HCT116 (cell line): Measurements from ENCODE around the gene ADPRHL1. TPM values are rescaled to one million over a fixed set of nuclear protein-coding genes. Genes with fewer than 3 reads are reported as not detected.

ENCODE experiments used
- ATAC-seq: fragments of 200-7000 bp; cut with Tn5 transposase; 2 replicates; pipeline ENCODE4 v1.9.1; 2020; ENCODE audit warnings: mild to moderate bottlenecking, moderate library complexity
- BruUV-seq: library from RNA; stranded (reverse); fragments of 400-500 nt; replicated peaks from 2 replicates; lab custom pipeline; 2021; lab: Mats Ljungman, UMichigan
- CTCF ChIA-PET: fragments of 300-600 bp; sonication (Branson Sonifier 250); formaldehyde crosslinking; loops from one replicate; lab custom pipeline; 2021; ENCODE audit warnings: antibody characterized with exemption; lab: Charles Lee
- POLR2A ChIA-PET: fragments of 300-600, 350-600 bp; sonication (Branson Sonifier 250); formaldehyde crosslinking; loops from one replicate; lab custom pipeline; 2021; ENCODE audit warnings: antibody characterized with exemption; lab: Charles Lee
- RAD21 ChIA-PET, 2 experiments: fragments of 300-600 bp; sonication (Branson Sonifier 250); formaldehyde crosslinking; loops; one replicate each; lab custom pipeline; 2023; ENCODE audit warnings: low total read pairs in 2 of 2; ENCODE audit not compliant: uncharacterized antibody in 2 of 2, unreplicated experiment in 2 of 2, low non-redundant PET in 1 of 2; lab: Charles Lee
- DNase-seq: peaks from one replicate; pipeline ENCODE4 v3.0.0-alpha.2; 2010; ENCODE audit warnings: low read depth, low spot score
- H2AFZ ChIP-seq: fragments of 200-600 bp; shearing (Covaris generic), sonication (generic); 2 replicates; pipeline ENCODE4 v1.6.1; 2017; ENCODE audit warnings: low read depth, mixed run types, mixed read lengths, antibody characterized with exemption, low read length; ENCODE audit not compliant: poor library complexity, severe bottlenecking
- H3K27ac ChIP-seq: 2 replicates; pipeline ENCODE4 v1.5.1; 2012; ENCODE audit warnings: low read depth, low read length
- H3K27me3 ChIP-seq: fragments of 200-600 bp; sonication (generic); 2 replicates; pipeline ENCODE4 v1.6.1; 2016; ENCODE audit warnings: mixed run types, low read length, mixed read lengths; ENCODE audit not compliant: insufficient read depth
- H3K36me3 ChIP-seq, 2 experiments: fragments of 200-500 bp in 1 of 2; fragments of 200-600 bp in 1 of 2; sonication (Bioruptor generic) in 1 of 2; sonication (generic) in 1 of 2; 2 replicates each; pipeline versions ENCODE4 v1.5.1 to v1.6.1; 2014 to 2016; ENCODE audit warnings: low read length in 2 of 2, inconsistent platforms in 1 of 2, mixed read lengths in 1 of 2, mixed run types in 1 of 2; ENCODE audit not compliant: insufficient read depth in 2 of 2, control insufficient read depth in 1 of 2
- H3K4me1 ChIP-seq, 2 experiments: fragments of 200-600 bp in 1 of 2; sonication (generic) in 1 of 2; 2 replicates each; pipeline versions ENCODE4 v1.5.1 to v1.6.1; 2012 to 2017; ENCODE audit warnings: low read length in 2 of 2, inconsistent platforms in 1 of 2, mild to moderate bottlenecking in 1 of 2, mixed read lengths in 1 of 2, mixed run types in 1 of 2, moderate library complexity in 1 of 2; ENCODE audit not compliant: insufficient read depth in 2 of 2, control insufficient read depth in 1 of 2
- H3K4me2 ChIP-seq: fragments of 200-600 bp; sonication (generic); 2 replicates; pipeline ENCODE4 v1.6.1; 2017; ENCODE audit warnings: mixed run types, low read length, mixed read lengths
- H3K4me3 ChIP-seq, 2 experiments: fragments of 200-600 bp in 1 of 2; sonication (generic) in 1 of 2; replicated peaks in 1 of 2; 2 replicates each; pipeline ENCODE4 v1.5.1; 2011 to 2016; ENCODE audit warnings: low read length in 2 of 2, control low read depth in 1 of 2, low read depth in 1 of 2, mild to moderate bottlenecking in 1 of 2, mixed read lengths in 1 of 2, mixed run types in 1 of 2
- H3K79me2 ChIP-seq: fragments of 200-600 bp; sonication (generic); 2 replicates; pipeline ENCODE4 v1.6.1; 2017; ENCODE audit warnings: mild to moderate bottlenecking, mixed run types, low read length, moderate library complexity, mixed read lengths; ENCODE audit not compliant: insufficient read depth
- H3K9ac ChIP-seq: fragments of 200-600 bp; sonication (generic); 2 replicates; pipeline ENCODE4 v1.6.1; 2016; ENCODE audit warnings: low read length, mixed read lengths
- H3K9me2 ChIP-seq: fragments of 200-600 bp; sonication (generic), shearing (Covaris generic); 2 replicates; pipeline ENCODE4 v1.6.1; 2017; ENCODE audit warnings: mixed run types, mild to moderate bottlenecking, moderate library complexity; ENCODE audit not compliant: insufficient read depth
- H3K9me3 ChIP-seq, 2 experiments: fragments of 200-500 bp in 1 of 2; fragments of 200-600 bp in 1 of 2; sonication (Bioruptor generic) in 1 of 2; sonication (generic) in 1 of 2; 2 replicates each; pipeline ENCODE4 v1.6.1; 2014 to 2017; ENCODE audit warnings: low read length in 2 of 2, mixed read lengths in 2 of 2, inconsistent platforms in 1 of 2, low read depth in 1 of 2, mild to moderate bottlenecking in 1 of 2, mixed run types in 1 of 2, moderate library complexity in 1 of 2; ENCODE audit not compliant: control insufficient read depth in 1 of 2, insufficient read depth in 1 of 2
- H4K20me1 ChIP-seq: fragments of 200-600 bp; sonication (generic), shearing (Covaris generic); 2 replicates; pipeline ENCODE4 v1.6.1; 2017; ENCODE audit warnings: mixed run types, mild to moderate bottlenecking, moderate library complexity; ENCODE audit not compliant: insufficient read depth
- CBX3 ChIP-seq: IDR thresholded peaks from 2 replicates; pipeline ENCODE4 v1.6.1; 2012; ENCODE audit warnings: low read depth
- CEBPB ChIP-seq: IDR thresholded peaks from 2 replicates; pipeline ENCODE4 v1.6.1; 2012; ENCODE audit warnings: low read depth
- EGR1 ChIP-seq: IDR thresholded peaks from 2 replicates; pipeline ENCODE4 v1.6.1; 2012; ENCODE audit warnings: low read depth
- ELF1 ChIP-seq: IDR thresholded peaks from 2 replicates; pipeline ENCODE4 v1.6.1; 2012; ENCODE audit warnings: low read depth, borderline replicate concordance
- EZH2 ChIP-seq: fragments of 200-600 bp; sonication (generic); IDR thresholded peaks from 2 replicates; pipeline ENCODE4 v1.6.1; 2017; ENCODE audit warnings: antibody characterized with exemption, mixed run types
- EZH2phosphoT487 ChIP-seq: fragments of 200-600 bp; IDR thresholded peaks from 2 replicates; pipeline ENCODE4 v1.6.1; 2018; ENCODE audit warnings: antibody characterized with exemption, borderline replicate concordance
- JUND ChIP-seq: IDR thresholded peaks from 2 replicates; pipeline ENCODE4 v1.6.1; 2012
- RAD21 ChIP-seq: IDR thresholded peaks from 2 replicates; pipeline ENCODE4 v1.6.1; 2012; ENCODE audit warnings: low read depth, mild to moderate bottlenecking
- SIN3A ChIP-seq: IDR thresholded peaks from 2 replicates; pipeline ENCODE4 v1.6.1; 2012; ENCODE audit warnings: low read depth
- SP1 ChIP-seq: IDR thresholded peaks from 2 replicates; pipeline ENCODE4 v1.6.1; 2012; ENCODE audit warnings: low read depth
- TCF7L2 ChIP-seq: IDR thresholded peaks from 2 replicates; pipeline ENCODE4 v1.7.0; 2011; ENCODE audit warnings: borderline replicate concordance, inconsistent platforms; ENCODE audit not compliant: insufficient read depth, insufficient read length; ENCODE audit errors: extremely low read depth
- YY1 ChIP-seq: IDR thresholded peaks from 2 replicates; pipeline ENCODE4 v1.6.1; 2011; ENCODE audit warnings: low read length, low read depth, moderate library complexity, mild to moderate bottlenecking; ENCODE audit not compliant: insufficient replicate concordance; ENCODE audit errors: extremely low read depth
- ZNF274 ChIP-seq: fragments of 200-500 bp; sonication (Bioruptor generic); IDR thresholded peaks from 2 replicates; pipeline ENCODE4 v1.6.1; 2014; ENCODE audit warnings: mild to moderate bottlenecking, low read depth, low read length, inconsistent platforms
- intact Hi-C: fragments of 100-400 bp; cut with micrococcal nuclease; formaldehyde crosslinking; loops from 2 replicates; pipeline ENCODE4 v1.10.0; 2022
- total RNA-seq: library from RNA; stranded (reverse); gene quantifications from one replicate; pipeline ENCODE4 v1.2.1, GENCODE V29; 2021; ENCODE audit not compliant: unreplicated experiment
- TF ChIP-seq, protein P1 (sequence below), 3 experiments: fragments of 200-600 bp in 1 of 3; sonication (generic) in 1 of 3; IDR thresholded peaks in 2 of 3; conservative IDR thresholded peaks in 1 of 3; 2 replicates each; pipeline ENCODE4 v1.5.1; 2012 to 2017; ENCODE audit warnings: low read depth in 2 of 3, low read length in 2 of 3, antibody characterized with exemption in 1 of 3, borderline replicate concordance in 1 of 3, control low read depth in 1 of 3, mild to moderate bottlenecking in 1 of 3, mixed read lengths in 1 of 3, mixed run types in 1 of 3, moderate library complexity in 1 of 3; ENCODE audit not compliant: insufficient read depth in 1 of 3
- TF ChIP-seq, protein P2 (sequence below): IDR thresholded peaks from 2 replicates; pipeline ENCODE4 v1.6.1; 2012
- TF ChIP-seq, protein P3 (sequence below): IDR thresholded peaks from 2 replicates; pipeline ENCODE4 v1.6.1; 2012
- TF ChIP-seq, protein P4 (sequence below): IDR thresholded peaks from 2 replicates; pipeline ENCODE4 v1.6.1; 2011; ENCODE audit warnings: mild to moderate bottlenecking, low read length, moderate library complexity; ENCODE audit not compliant: insufficient replicate concordance; ENCODE audit errors: extremely low read depth

Gene ADPRHL1
- total RNA-seq, 1 experiment from 2014 or later: 12.6 TPM

DNA sequence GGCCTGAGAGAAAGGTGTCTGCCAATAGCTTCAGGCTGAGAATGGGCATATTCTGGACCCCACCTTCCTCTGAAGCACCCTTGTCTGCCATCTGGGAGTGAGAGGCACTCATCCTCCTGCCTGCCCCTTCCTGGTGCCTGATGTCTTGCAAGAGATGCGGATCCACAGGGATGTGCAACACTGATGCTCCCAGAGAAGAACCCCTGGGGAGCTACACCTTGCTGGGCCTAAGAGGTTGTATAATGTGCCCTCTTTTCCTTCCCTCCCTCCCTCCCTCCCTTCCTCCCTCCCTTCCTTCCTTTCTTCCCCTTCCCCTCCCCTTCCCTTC lies 34.6 kb downstream of the ADPRHL1 start:
- ChIA-PET POLR2A (no interaction called here), CTCF (no interaction called here), RAD21 (no interaction called here)
- Histone ChIP-seq H3K27me3 (no peaks in the 10 kb centered on the region; the same call in 1 of the 2 replicates), H3K79me2 (no peaks in the 10 kb centered on the region), H3K4me1 (no peaks in the 10 kb centered on the region; a peak in 1 of 4 replicates), H3K36me3 (no peaks in the 10 kb centered on the region), H3K9me3 (no peaks in the 10 kb centered on the region), H3K9me2 (no peaks in the 10 kb centered on the region), H3K27ac (no peak overlapping the region), H3K4me2 (no peak overlapping the region), H3K9ac (no peak overlapping the region), H3K4me3 (no peak overlapping the region), H4K20me1 (no peaks in the 10 kb centered on the region), H2AFZ (no peak overlapping the region)
- DNase-seq: no peak
- no peak for TF ChIP-seq ZNF274
- no peak for TF ChIP-seq YY1
- TF ChIP-seq ELF1: no peak
- TF ChIP-seq CEBPB: no peak
- no peak for TF ChIP-seq SIN3A
- TF ChIP-seq, protein P1, sequence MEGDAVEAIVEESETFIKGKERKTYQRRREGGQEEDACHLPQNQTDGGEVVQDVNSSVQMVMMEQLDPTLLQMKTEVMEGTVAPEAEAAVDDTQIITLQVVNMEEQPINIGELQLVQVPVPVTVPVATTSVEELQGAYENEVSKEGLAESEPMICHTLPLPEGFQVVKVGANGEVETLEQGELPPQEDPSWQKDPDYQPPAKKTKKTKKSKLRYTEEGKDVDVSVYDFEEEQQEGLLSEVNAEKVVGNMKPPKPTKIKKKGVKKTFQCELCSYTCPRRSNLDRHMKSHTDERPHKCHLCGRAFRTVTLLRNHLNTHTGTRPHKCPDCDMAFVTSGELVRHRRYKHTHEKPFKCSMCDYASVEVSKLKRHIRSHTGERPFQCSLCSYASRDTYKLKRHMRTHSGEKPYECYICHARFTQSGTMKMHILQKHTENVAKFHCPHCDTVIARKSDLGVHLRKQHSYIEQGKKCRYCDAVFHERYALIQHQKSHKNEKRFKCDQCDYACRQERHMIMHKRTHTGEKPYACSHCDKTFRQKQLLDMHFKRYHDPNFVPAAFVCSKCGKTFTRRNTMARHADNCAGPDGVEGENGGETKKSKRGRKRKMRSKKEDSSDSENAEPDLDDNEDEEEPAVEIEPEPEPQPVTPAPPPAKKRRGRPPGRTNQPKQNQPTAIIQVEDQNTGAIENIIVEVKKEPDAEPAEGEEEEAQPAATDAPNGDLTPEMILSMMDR (IDR thresholded peaks at IDR 0.05 in 2 of 3, conservative IDR thresholded peaks at IDR 0.05 in 1 of 3; ENCODE audit: borderline replicate concordance in 1 of 3, insufficient read depth in 1 of 3, low read depth in 2 of 3, low read length in 2 of 3): no peak
- no peak for TF ChIP-seq SP1
- TF ChIP-seq EZH2: no peak
- TF ChIP-seq EZH2phosphoT487: no peak
- TF ChIP-seq, protein P2, sequence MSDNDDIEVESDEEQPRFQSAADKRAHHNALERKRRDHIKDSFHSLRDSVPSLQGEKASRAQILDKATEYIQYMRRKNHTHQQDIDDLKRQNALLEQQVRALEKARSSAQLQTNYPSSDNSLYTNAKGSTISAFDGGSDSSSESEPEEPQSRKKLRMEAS: no peak
- TF ChIP-seq EGR1: no peak
- TF ChIP-seq RAD21: no peak
- TF ChIP-seq JUND: no peak
- TF ChIP-seq CBX3: no peak
- TF ChIP-seq TCF7L2: no peak
- TF ChIP-seq, protein P3, sequence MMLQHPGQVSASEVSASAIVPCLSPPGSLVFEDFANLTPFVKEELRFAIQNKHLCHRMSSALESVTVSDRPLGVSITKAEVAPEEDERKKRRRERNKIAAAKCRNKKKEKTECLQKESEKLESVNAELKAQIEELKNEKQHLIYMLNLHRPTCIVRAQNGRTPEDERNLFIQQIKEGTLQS: no peak
- TF ChIP-seq, protein P4, sequence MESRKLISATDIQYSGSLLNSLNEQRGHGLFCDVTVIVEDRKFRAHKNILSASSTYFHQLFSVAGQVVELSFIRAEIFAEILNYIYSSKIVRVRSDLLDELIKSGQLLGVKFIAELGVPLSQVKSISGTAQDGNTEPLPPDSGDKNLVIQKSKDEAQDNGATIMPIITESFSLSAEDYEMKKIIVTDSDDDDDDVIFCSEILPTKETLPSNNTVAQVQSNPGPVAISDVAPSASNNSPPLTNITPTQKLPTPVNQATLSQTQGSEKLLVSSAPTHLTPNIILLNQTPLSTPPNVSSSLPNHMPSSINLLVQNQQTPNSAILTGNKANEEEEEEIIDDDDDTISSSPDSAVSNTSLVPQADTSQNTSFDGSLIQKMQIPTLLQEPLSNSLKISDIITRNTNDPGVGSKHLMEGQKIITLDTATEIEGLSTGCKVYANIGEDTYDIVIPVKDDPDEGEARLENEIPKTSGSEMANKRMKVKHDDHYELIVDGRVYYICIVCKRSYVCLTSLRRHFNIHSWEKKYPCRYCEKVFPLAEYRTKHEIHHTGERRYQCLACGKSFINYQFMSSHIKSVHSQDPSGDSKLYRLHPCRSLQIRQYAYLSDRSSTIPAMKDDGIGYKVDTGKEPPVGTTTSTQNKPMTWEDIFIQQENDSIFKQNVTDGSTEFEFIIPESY: no peak
- intact Hi-C loops: no loop called here
- no TSS peak for BruUV-seq
- no peak for ATAC-seq
